Measurements from ENCODE around the gene SPATA1.
"Not testable (repeated sequence)": the region's sequence is repeated elsewhere in the genome, so short reads cannot be mapped to it uniquely, and the experiment has no call there.

SPATA1 gene

GRCh38 chr1:84583648-84584047 lies 77.5 kb downstream of the SPATA1 start:
- in situ Hi-C loops (cut with MboI; ENCODE audit: low pct_unique_long_range_greater_than_20kb, low sequenced_read_pairs, unreplicated experiment): no loop called here
- TF ChIP-seq CTCF (IDR thresholded peaks at IDR 0.05; ENCODE audit: extremely low read depth, insufficient read depth, missing control alignments): no peak
- no peak for DNase-seq (ENCODE audit: low spot score)

- in situ Hi-C loops (cut with MboI; ENCODE audit: low pct_unique_long_range_greater_than_20kb, low sequenced_read_pairs, unreplicated experiment): no loop called here
- TF ChIP-seq CTCF (IDR thresholded peaks at IDR 0.05; ENCODE audit: extremely low read depth, insufficient read depth, missing control alignments): no peak
- DNase-seq (ENCODE audit: low spot score): no peak
These were observed 77.9 kb downstream of the SPATA1 start for GRCh38 chr1:84584126-84584525.

- DNase-seq (ENCODE audit: low spot score): no peak
- no peak for TF ChIP-seq CTCF (IDR thresholded peaks at IDR 0.05; ENCODE audit: extremely low read depth, insufficient read depth, missing control alignments)
- in situ Hi-C loops (cut with MboI; ENCODE audit: low pct_unique_long_range_greater_than_20kb, low sequenced_read_pairs, unreplicated experiment): no loop called here
These were observed 79.6 kb downstream of the SPATA1 start for GRCh38 chr1:84585803-84586202.

- TF ChIP-seq CTCF (IDR thresholded peaks at IDR 0.05; ENCODE audit: extremely low read depth, insufficient read depth, missing control alignments): no peak
- DNase-seq (ENCODE audit: low spot score): no peak
- in situ Hi-C loops (cut with MboI; ENCODE audit: low pct_unique_long_range_greater_than_20kb, low sequenced_read_pairs, unreplicated experiment): no loop called here
These were observed 80.9 kb downstream of the SPATA1 start for GRCh38 chr1:84587099-84587498.

GRCh38 chr1:84594959-84595358 lies 88.8 kb downstream of the SPATA1 start:
- in situ Hi-C loops (cut with MboI; ENCODE audit: low pct_unique_long_range_greater_than_20kb, low sequenced_read_pairs, unreplicated experiment); DNase-seq (ENCODE audit: low spot score): not testable (repeated sequence)

- in situ Hi-C loops (cut with MboI; ENCODE audit: low pct_unique_long_range_greater_than_20kb, low sequenced_read_pairs, unreplicated experiment): no loop called here
- TF ChIP-seq CTCF (IDR thresholded peaks at IDR 0.05; ENCODE audit: extremely low read depth, insufficient read depth, missing control alignments): no peak
- no peak for DNase-seq (ENCODE audit: low spot score)
These were observed 90.8 kb downstream of the SPATA1 start for GRCh38 chr1:84597011-84597410.

GRCh38 chr1:84598418-84598817 lies 92.2 kb downstream of the SPATA1 start:
- in situ Hi-C loops (cut with MboI; ENCODE audit: low pct_unique_long_range_greater_than_20kb, low sequenced_read_pairs, unreplicated experiment): no loop called here
- DNase-seq (ENCODE audit: low spot score): no peak
- no peak for TF ChIP-seq CTCF (IDR thresholded peaks at IDR 0.05; ENCODE audit: extremely low read depth, insufficient read depth, missing control alignments)
